Mammary epithelial cell (primary cell): ENCODE data around the gene FAM78B.

Experiments used
- EZH2 ChIP-seq: IDR thresholded peaks from 2 replicates; pipeline ENCODE4 v1.6.1; 2012; ENCODE audit warnings: low read length, inconsistent platforms, borderline replicate concordance
- TF ChIP-seq, protein P1 (sequence below), 2 donors: IDR thresholded peaks in 1 of 2; conservative IDR thresholded peaks in 1 of 2; 2 replicates each; pipeline ENCODE4 v1.5.1; 2011 to 2012; ENCODE audit warnings: inconsistent platforms in 2 of 2, low read length in 2 of 2, mild to moderate bottlenecking in 2 of 2, control low read depth in 1 of 2, low read depth in 1 of 2; ENCODE audit not compliant: insufficient read depth in 1 of 2; ENCODE audit errors: extremely low read depth in 1 of 2

DNA sequence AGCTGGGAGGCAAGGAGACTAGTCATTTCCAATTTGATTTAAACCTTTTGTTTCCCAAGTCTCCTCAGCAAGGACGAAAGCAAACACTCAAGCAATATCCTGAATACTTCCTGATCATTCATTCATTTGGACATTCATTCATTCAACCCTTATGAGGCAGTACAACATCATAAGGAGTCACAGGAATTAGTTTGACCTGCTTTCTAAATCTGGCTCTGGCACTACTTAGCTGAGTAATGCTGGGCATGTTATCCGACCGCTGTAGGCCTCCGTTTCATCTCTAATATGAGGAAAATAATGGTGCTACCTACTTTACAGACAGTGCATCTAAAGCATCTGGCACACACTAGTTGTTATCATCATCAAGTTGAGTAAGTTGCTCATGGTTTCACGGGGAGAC is 11.7 kb downstream of the FAM78B start:
- TF ChIP-seq, protein P1, sequence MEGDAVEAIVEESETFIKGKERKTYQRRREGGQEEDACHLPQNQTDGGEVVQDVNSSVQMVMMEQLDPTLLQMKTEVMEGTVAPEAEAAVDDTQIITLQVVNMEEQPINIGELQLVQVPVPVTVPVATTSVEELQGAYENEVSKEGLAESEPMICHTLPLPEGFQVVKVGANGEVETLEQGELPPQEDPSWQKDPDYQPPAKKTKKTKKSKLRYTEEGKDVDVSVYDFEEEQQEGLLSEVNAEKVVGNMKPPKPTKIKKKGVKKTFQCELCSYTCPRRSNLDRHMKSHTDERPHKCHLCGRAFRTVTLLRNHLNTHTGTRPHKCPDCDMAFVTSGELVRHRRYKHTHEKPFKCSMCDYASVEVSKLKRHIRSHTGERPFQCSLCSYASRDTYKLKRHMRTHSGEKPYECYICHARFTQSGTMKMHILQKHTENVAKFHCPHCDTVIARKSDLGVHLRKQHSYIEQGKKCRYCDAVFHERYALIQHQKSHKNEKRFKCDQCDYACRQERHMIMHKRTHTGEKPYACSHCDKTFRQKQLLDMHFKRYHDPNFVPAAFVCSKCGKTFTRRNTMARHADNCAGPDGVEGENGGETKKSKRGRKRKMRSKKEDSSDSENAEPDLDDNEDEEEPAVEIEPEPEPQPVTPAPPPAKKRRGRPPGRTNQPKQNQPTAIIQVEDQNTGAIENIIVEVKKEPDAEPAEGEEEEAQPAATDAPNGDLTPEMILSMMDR (conservative IDR thresholded peaks at IDR 0.05 in 1 of 2, IDR thresholded peaks at IDR 0.05 in 1 of 2; ENCODE audit: extremely low read depth in 1 of 2, insufficient read depth in 1 of 2, low read depth in 1 of 2, low read length in 2 of 2), result no peak
- TF ChIP-seq EZH2, result no peak
